ENCODE measurements around the gene PPARD. TPM values are rescaled to one million over a fixed set of nuclear protein-coding genes. Genes with fewer than 3 reads are reported as not detected.
"Not testable (repeated sequence)": the region's sequence is repeated elsewhere in the genome, so short reads cannot be mapped to it uniquely, and the experiment has no call there.

The PPARD gene
- total RNA-seq, 1 experiment from 2014 or later: 15.7 TPM

GRCh38 chr6:35309611-35310264, 32.6 kb upstream of the PPARD start:
- no peaks in the 10 kb centered on the region for H3K9me3 ChIP-seq
- no peaks in the 10 kb centered on the region for H3K36me3 ChIP-seq
- H3K27me3 ChIP-seq: peaks cover 3% of the 10 kb centered on the region
- DNase-seq: no peak
- no peak overlapping the region for H3K4me3 ChIP-seq

- no peak for DNase-seq
- Histone ChIP-seq H3K9me3 (no peaks in the 10 kb centered on the region), H3K27me3 (peaks cover 9% of the 10 kb centered on the region), H3K4me3 (no peak overlapping the region), H3K36me3 (no peaks in the 10 kb centered on the region)
These were observed 32.0 kb upstream of the PPARD start for GRCh38 chr6:35310265-35310831.

GRCh38 chr6:35311390-35312075, 30.8 kb upstream of the PPARD start:
- peaks cover 17% of the 10 kb centered on the region for H3K27me3 ChIP-seq
- H3K36me3 ChIP-seq: no peaks in the 10 kb centered on the region
- no peak overlapping the region for H3K4me3 ChIP-seq
- no peak for DNase-seq
- peaks cover 2% of the 10 kb centered on the region for H3K9me3 ChIP-seq

GRCh38 chr6:35312076-35312800, 30.1 kb upstream of the PPARD start:
- H3K27me3 ChIP-seq: peaks cover 24% of the 10 kb centered on the region
- H3K4me3 ChIP-seq: no peak overlapping the region
- H3K36me3 ChIP-seq: no peaks in the 10 kb centered on the region
- no peak for DNase-seq
- peaks cover 4% of the 10 kb centered on the region for H3K9me3 ChIP-seq

- DNase-seq: no peak
- no peak overlapping the region for H3K4me3 ChIP-seq
These were observed 29.6 kb upstream of the PPARD start for GRCh38 chr6:35312807-35313206.

GRCh38 chr6:35317483-35318195, 24.7 kb upstream of the PPARD start:
- Histone ChIP-seq H3K9me3 (peaks cover 4% of the 10 kb centered on the region), H3K27me3 (peaks cover 32% of the 10 kb centered on the region), H3K36me3 (no peaks in the 10 kb centered on the region), H3K4me3 (peak overlapping the region; percentile 58)
- DNase-seq: no peak

More at GRCh38 chr6:35312807-35313206, 29.6 kb upstream of the PPARD start:
- no peaks in the 10 kb centered on the region for H3K36me3 ChIP-seq
- peaks cover 4% of the 10 kb centered on the region for H3K9me3 ChIP-seq
- peaks cover 30% of the 10 kb centered on the region for H3K27me3 ChIP-seq

- Histone ChIP-seq H3K36me3 (no peaks in the 10 kb centered on the region), H3K27me3 (peaks cover 32% of the 10 kb centered on the region), H3K9me3 (peaks cover 4% of the 10 kb centered on the region), H3K4me3 (peak overlapping the region; percentile 58)
- DNase-seq: peak; percentile 83
These were observed 23.9 kb upstream of the PPARD start for GRCh38 chr6:35318196-35319171.

- no peak overlapping the region for H3K4me3 ChIP-seq
- peaks cover 31% of the 10 kb centered on the region for H3K27me3 ChIP-seq
- no peak for DNase-seq
These were observed 22.9 kb upstream of the PPARD start for GRCh38 chr6:35319346-35320030.

GRCh38 chr6:35320031-35320410, 22.3 kb upstream of the PPARD start:
- no peaks in the 10 kb centered on the region for H3K36me3 ChIP-seq
- no peak for DNase-seq

More at GRCh38 chr6:35319346-35320030, 22.9 kb upstream of the PPARD start:
- H3K36me3 ChIP-seq: no peaks in the 10 kb centered on the region
- H3K9me3 ChIP-seq: peaks cover 4% of the 10 kb centered on the region

GRCh38 chr6:35321091-35321490, 21.3 kb upstream of the PPARD start:
- peaks cover 4% of the 10 kb centered on the region for H3K9me3 ChIP-seq
- no peak overlapping the region for H3K4me3 ChIP-seq
- no peak for DNase-seq
- no peaks in the 10 kb centered on the region for H3K36me3 ChIP-seq
- peaks cover 20% of the 10 kb centered on the region for H3K27me3 ChIP-seq

More at GRCh38 chr6:35320031-35320410, 22.3 kb upstream of the PPARD start:
- no peak overlapping the region for H3K4me3 ChIP-seq
- peaks cover 26% of the 10 kb centered on the region for H3K27me3 ChIP-seq
- peaks cover 4% of the 10 kb centered on the region for H3K9me3 ChIP-seq

- Histone ChIP-seq H3K9me3 (no peaks in the 10 kb centered on the region), H3K4me3 (no peak overlapping the region), H3K36me3 (no peaks in the 10 kb centered on the region), H3K27me3 (no peaks in the 10 kb centered on the region)
- peak; percentile 51 for DNase-seq
These were observed 14.9 kb upstream of the PPARD start for GRCh38 chr6:35327349-35328027.

GRCh38 chr6:35328108-35328723, 14.1 kb upstream of the PPARD start:
- DNase-seq: no peak
- H3K4me3 ChIP-seq: no peak overlapping the region
- H3K9me3 ChIP-seq: no peaks in the 10 kb centered on the region
- H3K27me3 ChIP-seq: no peaks in the 10 kb centered on the region
- no peaks in the 10 kb centered on the region for H3K36me3 ChIP-seq

GRCh38 chr6:35328965-35329364, 13.4 kb upstream of the PPARD start:
- DNase-seq, H3K9me3 ChIP-seq, H3K27me3 ChIP-seq, H3K36me3 ChIP-seq, H3K4me3 ChIP-seq: not testable (repeated sequence)

- Histone ChIP-seq H3K27me3 (peaks cover 5% of the 10 kb centered on the region; the same call in 1 of the 2 replicates), H3K4me3 (no peak overlapping the region), H3K9me3 (no peaks in the 10 kb centered on the region; the same call in 1 of the 2 replicates), H3K36me3 (no peaks in the 10 kb centered on the region)
- DNase-seq: no peak
These were observed 11.7 kb upstream of the PPARD start for GRCh38 chr6:35330541-35331119.

Data from MG63 (cell line).